K562 (cell line): ENCODE measurements around the gene SAMD3. TPM values are rescaled to one million over a fixed set of nuclear protein-coding genes. Genes with fewer than 3 reads are reported as not detected.
A peak's percentile ranks its signal among the peaks of the same experiment; 100 is the strongest.

Experiments
- ARID1B ChIP-seq: fragments of 450-650 bp; IDR thresholded peaks from 2 replicates; pipeline ENCODE4 v1.6.1; 2016; ENCODE audit warnings: antibody characterized with exemption, mild to moderate bottlenecking, inconsistent platforms
- BRD9 ChIP-seq: fragments of 450-650 bp; IDR thresholded peaks from 2 replicates; pipeline ENCODE4 v1.6.1; 2018; ENCODE audit warnings: low read depth; ENCODE audit not compliant: partially characterized antibody
- CBFA2T2 ChIP-seq: fragments of 450-650 bp; conservative IDR thresholded peaks from 2 replicates; pipeline ENCODE4 v1.6.1; 2017; ENCODE audit warnings: mild to moderate bottlenecking
- CBFA2T3 ChIP-seq: fragments of 450-650 bp; IDR thresholded peaks from 2 replicates; pipeline ENCODE4 v1.6.1; 2017
- NBN ChIP-seq: fragments of 450-650 bp; IDR thresholded peaks from 2 replicates; pipeline ENCODE4 v1.6.1; 2016; ENCODE audit warnings: low read depth, mild to moderate bottlenecking
- NR1H2 ChIP-seq: sonication (generic); formaldehyde crosslinking; IDR thresholded peaks from 2 replicates; pipeline ENCODE4 v1.4.0; 2020; ENCODE audit warnings: mild to moderate bottlenecking, missing genetic modification reagents
- PHF8 ChIP-seq: fragments of 200-600 bp; sonication (generic); IDR thresholded peaks from 2 replicates; pipeline ENCODE4 v1.6.1; 2012; ENCODE audit warnings: mixed run types, mild to moderate bottlenecking, inconsistent platforms, low read length, moderate library complexity, borderline replicate concordance
- RCOR1 ChIP-seq, 2 experiments: IDR thresholded peaks; 2 replicates each; pipeline ENCODE4 v1.6.1; 2012; ENCODE audit warnings: low read depth in 2 of 2, low read length in 2 of 2, borderline replicate concordance in 1 of 2, improper control_type of control experiment in 1 of 2
- RHOXF2B ChIP-seq: fragments of 250-450 bp; sonication (Bioruptor Pico); conservative IDR thresholded peaks from 2 replicates; pipeline ENCODE4 v1.5.1; 2021
- TAL1 ChIP-seq: fragments of 450-650 bp; IDR thresholded peaks from 2 replicates; pipeline ENCODE4 v1.6.1; 2016; ENCODE audit warnings: mild to moderate bottlenecking
- TRIM24 ChIP-seq, 2 experiments: fragments of 450-650 bp; IDR thresholded peaks; 2 replicates each; pipeline ENCODE4 v1.6.1; 2016
- ZNF134 ChIP-seq: fragments of 250-450 bp; sonication (Bioruptor Pico); conservative IDR thresholded peaks from 2 replicates; pipeline ENCODE4 v1.4.0; 2020
- ZNF384 ChIP-seq: IDR thresholded peaks from 2 replicates; pipeline ENCODE4 v1.6.1; 2012; ENCODE audit warnings: low read depth, low read length, improper control_type of control experiment
- polyA plus RNA-seq, 8 experiments: library from polyadenylated mRNA; depleted of rRNA in 4 of 8; stranded (reverse) in 5 of 8; unstranded in 3 of 8; fragments of >200 nt; fragmentation: Nextera tagmentation in 2 of 8; fragmentation: Illumina TruSeq in 1 of 8; extraction: Ambion mirVana in 2 of 8; extraction: Trizol in 1 of 8; gene quantifications; 2 replicates each; pipeline versions ENCODE4 v1.2.1 to v1.2.3, GENCODE V29; 2011 to 2014; ENCODE audit warnings: inconsistent platforms in 1 of 8, missing spikeins in 1 of 8
- total RNA-seq, 7 experiments: library from RNA; depleted of rRNA in 6 of 7; stranded (reverse); fragments of >200 nt in 6 of 7; fragmentation: Illumina TruSeq in 2 of 7; extraction: Trizol in 2 of 7; gene quantifications; 2 replicates each; pipeline versions ENCODE4 v1.2.1 to v1.2.3, GENCODE V29; 2011 to 2021; ENCODE audit warnings: low replicate concordance in 1 of 7
- TF ChIP-seq, protein P1 (sequence below): fragments of 450-650 bp; formaldehyde crosslinking; IDR thresholded peaks from 2 replicates; pipeline ENCODE4 v1.4.0; 2020; ENCODE audit warnings: mild to moderate bottlenecking, moderate library complexity
- TF ChIP-seq, protein P2 (sequence below): sonication (generic); formaldehyde crosslinking; IDR thresholded peaks from 2 replicates; pipeline ENCODE4 v1.5.0; 2020; ENCODE audit warnings: missing genetic modification reagents
- TF ChIP-seq, protein P3 (sequence below): sonication (generic); formaldehyde crosslinking; IDR thresholded peaks from 2 replicates; pipeline ENCODE4 v1.8.1; 2022; ENCODE audit warnings: missing genetic modification reagents
- TF ChIP-seq, protein P4 (sequence below): IDR thresholded peaks from 2 replicates; pipeline ENCODE4 v1.6.1; 2012; ENCODE audit warnings: low read depth, low read length, improper control_type of control experiment, borderline replicate concordance
- TF ChIP-seq, protein P5 (sequence below): fragments of 250-450 bp; sonication (Bioruptor Pico); IDR thresholded peaks from 2 replicates; pipeline ENCODE4 v1.6.1; 2021; ENCODE audit warnings: mild to moderate bottlenecking
- TF ChIP-seq, protein P6 (sequence below): fragments of 250-450 bp; sonication (Bioruptor Pico); IDR thresholded peaks from 2 replicates; pipeline ENCODE4 v1.8.0; 2022; ENCODE audit warnings: inconsistent platforms, mild to moderate bottlenecking, moderate library complexity, borderline replicate concordance
- TF ChIP-seq, protein P7 (sequence below): fragments of 450-650 bp; IDR thresholded peaks from 2 replicates; pipeline ENCODE4 v1.6.1; 2017; ENCODE audit warnings: antibody characterized with exemption

Gene SAMD3
- total and polyA plus RNA-seq, 9 of the 15 experiments (the other 6 are each of a cell fraction or from before 2014, with no cell fraction given): 0.03 to 0.21 (median 0.18) TPM; not detected in 5

DNA sequence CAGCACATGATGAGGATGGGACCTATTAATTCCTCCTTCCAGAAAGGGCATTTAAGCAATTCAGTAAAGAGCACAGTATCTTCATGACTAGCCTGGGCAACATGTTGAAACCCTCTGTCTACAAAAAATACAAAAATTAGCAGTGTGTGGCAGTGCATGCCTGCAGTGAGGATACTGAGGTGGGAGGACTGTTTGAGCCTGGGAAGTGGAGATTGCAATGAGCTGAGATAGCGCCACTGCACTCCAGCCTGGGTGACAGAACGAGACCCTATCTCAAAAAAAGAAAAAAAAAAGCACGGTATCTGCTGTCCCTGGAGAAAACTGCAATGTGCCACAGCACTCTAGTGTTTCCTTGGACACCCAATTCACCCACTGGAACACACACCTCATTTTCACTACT lies 18.4 kb downstream of the SAMD3 start (continued):
- TF ChIP-seq, protein P1, sequence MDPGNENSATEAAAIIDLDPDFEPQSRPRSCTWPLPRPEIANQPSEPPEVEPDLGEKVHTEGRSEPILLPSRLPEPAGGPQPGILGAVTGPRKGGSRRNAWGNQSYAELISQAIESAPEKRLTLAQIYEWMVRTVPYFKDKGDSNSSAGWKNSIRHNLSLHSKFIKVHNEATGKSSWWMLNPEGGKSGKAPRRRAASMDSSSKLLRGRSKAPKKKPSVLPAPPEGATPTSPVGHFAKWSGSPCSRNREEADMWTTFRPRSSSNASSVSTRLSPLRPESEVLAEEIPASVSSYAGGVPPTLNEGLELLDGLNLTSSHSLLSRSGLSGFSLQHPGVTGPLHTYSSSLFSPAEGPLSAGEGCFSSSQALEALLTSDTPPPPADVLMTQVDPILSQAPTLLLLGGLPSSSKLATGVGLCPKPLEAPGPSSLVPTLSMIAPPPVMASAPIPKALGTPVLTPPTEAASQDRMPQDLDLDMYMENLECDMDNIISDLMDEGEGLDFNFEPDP (CRISPR knock-in tag): no peak
- TF ChIP-seq, protein P2, sequence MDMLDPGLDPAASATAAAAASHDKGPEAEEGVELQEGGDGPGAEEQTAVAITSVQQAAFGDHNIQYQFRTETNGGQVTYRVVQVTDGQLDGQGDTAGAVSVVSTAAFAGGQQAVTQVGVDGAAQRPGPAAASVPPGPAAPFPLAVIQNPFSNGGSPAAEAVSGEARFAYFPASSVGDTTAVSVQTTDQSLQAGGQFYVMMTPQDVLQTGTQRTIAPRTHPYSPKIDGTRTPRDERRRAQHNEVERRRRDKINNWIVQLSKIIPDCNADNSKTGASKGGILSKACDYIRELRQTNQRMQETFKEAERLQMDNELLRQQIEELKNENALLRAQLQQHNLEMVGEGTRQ (CRISPR knock-in tag): no peak
- TF ChIP-seq, protein P3, sequence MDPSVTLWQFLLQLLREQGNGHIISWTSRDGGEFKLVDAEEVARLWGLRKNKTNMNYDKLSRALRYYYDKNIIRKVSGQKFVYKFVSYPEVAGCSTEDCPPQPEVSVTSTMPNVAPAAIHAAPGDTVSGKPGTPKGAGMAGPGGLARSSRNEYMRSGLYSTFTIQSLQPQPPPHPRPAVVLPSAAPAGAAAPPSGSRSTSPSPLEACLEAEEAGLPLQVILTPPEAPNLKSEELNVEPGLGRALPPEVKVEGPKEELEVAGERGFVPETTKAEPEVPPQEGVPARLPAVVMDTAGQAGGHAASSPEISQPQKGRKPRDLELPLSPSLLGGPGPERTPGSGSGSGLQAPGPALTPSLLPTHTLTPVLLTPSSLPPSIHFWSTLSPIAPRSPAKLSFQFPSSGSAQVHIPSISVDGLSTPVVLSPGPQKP (CRISPR knock-in tag): no peak
- TF ChIP-seq RCOR1 (IDR thresholded peaks at IDR 0.05; ENCODE audit: borderline replicate concordance in 1 of 2, low read depth in 2 of 2, low read length in 2 of 2): peak in 1 of 2 experiments; percentile 12; a peak in 1 of 4 replicates
- TF ChIP-seq, protein P4, sequence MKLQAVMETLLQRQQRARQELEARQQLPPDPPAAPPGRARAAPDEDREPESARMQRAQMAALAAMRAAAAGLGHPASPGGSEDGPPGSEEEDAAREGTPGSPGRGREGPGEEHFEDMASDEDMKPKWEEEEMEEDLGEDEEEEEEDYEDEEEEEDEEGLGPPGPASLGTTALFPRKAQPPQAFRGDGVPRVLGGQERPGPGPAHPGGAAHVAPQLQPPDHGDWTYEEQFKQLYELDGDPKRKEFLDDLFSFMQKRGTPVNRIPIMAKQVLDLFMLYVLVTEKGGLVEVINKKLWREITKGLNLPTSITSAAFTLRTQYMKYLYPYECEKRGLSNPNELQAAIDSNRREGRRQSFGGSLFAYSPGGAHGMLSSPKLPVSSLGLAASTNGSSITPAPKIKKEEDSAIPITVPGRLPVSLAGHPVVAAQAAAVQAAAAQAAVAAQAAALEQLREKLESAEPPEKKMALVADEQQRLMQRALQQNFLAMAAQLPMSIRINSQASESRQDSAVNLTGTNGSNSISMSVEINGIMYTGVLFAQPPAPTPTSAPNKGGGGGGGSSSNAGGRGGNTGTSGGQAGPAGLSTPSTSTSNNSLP: no peak
- TF ChIP-seq, protein P5, sequence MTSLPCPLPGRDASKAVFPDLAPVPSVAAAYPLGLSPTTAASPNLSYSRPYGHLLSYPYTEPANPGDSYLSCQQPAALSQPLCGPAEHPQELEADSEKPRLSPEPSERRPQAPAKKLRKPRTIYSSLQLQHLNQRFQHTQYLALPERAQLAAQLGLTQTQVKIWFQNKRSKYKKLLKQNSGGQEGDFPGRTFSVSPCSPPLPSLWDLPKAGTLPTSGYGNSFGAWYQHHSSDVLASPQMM (CRISPR knock-in tag): no peak
- TF ChIP-seq CBFA2T2: peak; percentile 69
- peak; percentile 87 for TF ChIP-seq ARID1B
- TF ChIP-seq TAL1: peak; percentile 73
- no peak for TF ChIP-seq NBN
- TF ChIP-seq RHOXF2B (CRISPR knock-in tag): no peak
- no peak for TF ChIP-seq ZNF134 (CRISPR knock-in tag)
- TF ChIP-seq, protein P6, sequence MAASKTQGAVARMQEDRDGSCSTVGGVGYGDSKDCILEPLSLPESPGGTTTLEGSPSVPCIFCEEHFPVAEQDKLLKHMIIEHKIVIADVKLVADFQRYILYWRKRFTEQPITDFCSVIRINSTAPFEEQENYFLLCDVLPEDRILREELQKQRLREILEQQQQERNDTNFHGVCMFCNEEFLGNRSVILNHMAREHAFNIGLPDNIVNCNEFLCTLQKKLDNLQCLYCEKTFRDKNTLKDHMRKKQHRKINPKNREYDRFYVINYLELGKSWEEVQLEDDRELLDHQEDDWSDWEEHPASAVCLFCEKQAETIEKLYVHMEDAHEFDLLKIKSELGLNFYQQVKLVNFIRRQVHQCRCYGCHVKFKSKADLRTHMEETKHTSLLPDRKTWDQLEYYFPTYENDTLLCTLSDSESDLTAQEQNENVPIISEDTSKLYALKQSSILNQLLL (CRISPR knock-in tag): no peak
- TF ChIP-seq, protein P7, sequence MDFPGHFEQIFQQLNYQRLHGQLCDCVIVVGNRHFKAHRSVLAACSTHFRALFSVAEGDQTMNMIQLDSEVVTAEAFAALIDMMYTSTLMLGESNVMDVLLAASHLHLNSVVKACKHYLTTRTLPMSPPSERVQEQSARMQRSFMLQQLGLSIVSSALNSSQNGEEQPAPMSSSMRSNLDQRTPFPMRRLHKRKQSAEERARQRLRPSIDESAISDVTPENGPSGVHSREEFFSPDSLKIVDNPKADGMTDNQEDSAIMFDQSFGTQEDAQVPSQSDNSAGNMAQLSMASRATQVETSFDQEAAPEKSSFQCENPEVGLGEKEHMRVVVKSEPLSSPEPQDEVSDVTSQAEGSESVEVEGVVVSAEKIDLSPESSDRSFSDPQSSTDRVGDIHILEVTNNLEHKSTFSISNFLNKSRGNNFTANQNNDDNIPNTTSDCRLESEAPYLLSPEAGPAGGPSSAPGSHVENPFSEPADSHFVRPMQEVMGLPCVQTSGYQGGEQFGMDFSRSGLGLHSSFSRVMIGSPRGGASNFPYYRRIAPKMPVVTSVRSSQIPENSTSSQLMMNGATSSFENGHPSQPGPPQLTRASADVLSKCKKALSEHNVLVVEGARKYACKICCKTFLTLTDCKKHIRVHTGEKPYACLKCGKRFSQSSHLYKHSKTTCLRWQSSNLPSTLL: no peak
- TF ChIP-seq PHF8: no peak
- no peak for TF ChIP-seq BRD9
- TF ChIP-seq ZNF384: peak; percentile 86
- TF ChIP-seq TRIM24 (IDR thresholded peaks at IDR 0.05): 0 out of 4 replicates have a peak, but pooled peaks of 1 of the 2 experiments have one; percentile 26
- peak; percentile 83 for TF ChIP-seq CBFA2T3
- no peak for TF ChIP-seq NR1H2 (CRISPR knock-in tag)
